Kidney (tissue), 14 donors: ENCODE data around the gene PLXNB1. TPM values are rescaled to one million over a fixed set of nuclear protein-coding genes. Genes with fewer than 3 reads are reported as not detected.

ENCODE experiments used
- DNase-seq, 5 donors: peaks; one replicate each; pipeline ENCODE4 v3.0.0-alpha.2; 2013 to 2020
- FAIRE-seq: peaks from 2 replicates; lab custom pipeline; 2012; peaks lifted over from hg19 to GRCh38; lab: Jason Lieb, UNC
- H3K27ac ChIP-seq, 2 donors: one replicate each; pipeline ENCODE4 v1.7.0; 2013; ENCODE audit warnings: low read depth in 2 of 2, low read length in 2 of 2, inconsistent platforms in 1 of 2
- H3K27me3 ChIP-seq: one replicate; pipeline ENCODE4 v1.7.1; 2013; ENCODE audit warnings: low read length, inconsistent platforms; ENCODE audit not compliant: control insufficient read depth, insufficient read depth
- H3K36me3 ChIP-seq, 3 donors: one replicate each; pipeline versions ENCODE4 v1.7.0 to v1.7.1; 2013; ENCODE audit warnings: low read length in 3 of 3, control low read depth in 1 of 3, inconsistent platforms in 1 of 3; ENCODE audit not compliant: insufficient read depth in 3 of 3, control insufficient read depth in 2 of 3
- H3K4me1 ChIP-seq, 3 donors: one replicate each; pipeline versions ENCODE4 v1.7.0 to v1.7.1; 2013; ENCODE audit warnings: low read length in 3 of 3, inconsistent platforms in 1 of 3, low read depth in 1 of 3; ENCODE audit not compliant: control insufficient read depth in 2 of 3, insufficient read depth in 2 of 3
- H3K4me3 ChIP-seq, 3 donors: one replicate each; pipeline versions ENCODE4 v1.7.0 to v1.8.1; 2013; ENCODE audit warnings: low read length in 3 of 3, control low read depth in 1 of 3, inconsistent platforms in 1 of 3
- H3K9ac ChIP-seq, 3 donors: one replicate each; pipeline versions ENCODE4 v1.7.0 to v1.7.1; 2013; ENCODE audit warnings: low read length in 3 of 3, control low read depth in 1 of 3, inconsistent platforms in 1 of 3
- H3K9me3 ChIP-seq, 3 donors: one replicate each; pipeline versions ENCODE4 v1.7.0 to v1.7.1; 2013; ENCODE audit warnings: low read length in 3 of 3, control low read depth in 1 of 3, inconsistent platforms in 1 of 3; ENCODE audit not compliant: control insufficient read depth in 2 of 3, insufficient read depth in 1 of 3
- intact Hi-C: fragments of 100-400 bp; cut with DNase I; formaldehyde crosslinking; loops from one replicate; pipeline ENCODE4 v1.11.1; 2022
- polyA plus RNA-seq: library from polyadenylated mRNA; stranded (reverse); fragments of 350-450 nt; fragmentation: Illumina TruSeq; extraction: RNeasy Lipid Tissue Mini Kit (QIAGEN cat#74804); gene quantifications from one replicate; pipeline ENCODE4 v1.2.3, GENCODE V29; 2014; ENCODE audit warnings: low read depth, low replicate concordance; ENCODE audit not compliant: insufficient read depth
- total RNA-seq: library from RNA; stranded (reverse); fragmentation: NEBNext Ultra II Directional; extraction: Animal tissue kit (Norgen Biotek cat#: 25700); gene quantifications from one replicate; pipeline ENCODE4 v1.2.1, GENCODE V29; 2021
- TF ChIP-seq, protein P1 (sequence below): IDR thresholded peaks from 3 replicates; pipeline ENCODE4 v1.5.1; 2012; ENCODE audit warnings: mild to moderate bottlenecking, moderate library complexity, borderline replicate concordance; ENCODE audit not compliant: insufficient read depth; ENCODE audit errors: extremely low read depth
- donor health status: control.
- donor health status: control.
- donor health status: control.
- donor health status: control.
- donor health status: control.
- donor health status: DM: yes; HTN: yes; CAD: no.
- donor health status: Normal renal cell carcinoma (clear cell type).

PLXNB1 gene
- total and polyA plus RNA-seq, 2 donors from 2014 or later = 101 to 224 TPM

DNA sequence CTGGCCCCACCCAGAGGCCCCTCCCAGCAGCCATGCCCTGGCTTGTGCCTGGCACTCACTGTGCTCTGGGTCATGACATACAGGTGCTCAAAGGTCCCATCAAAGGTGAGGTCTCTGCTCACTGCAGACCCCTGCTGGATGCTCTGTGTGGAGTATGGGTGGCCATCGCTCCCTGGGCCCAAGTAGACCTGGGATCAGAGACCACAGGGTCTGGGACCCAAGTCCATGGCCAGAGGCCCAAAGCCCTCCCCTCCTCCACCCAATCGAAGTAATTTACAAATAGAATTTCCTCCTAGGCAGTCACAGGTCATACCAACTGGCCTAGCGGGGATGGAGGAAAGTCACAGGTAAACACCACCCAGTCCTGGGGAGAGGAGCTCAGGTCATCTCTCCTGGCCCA lies 7.6 kb downstream of the PLXNB1 start:
- FAIRE-seq = no peak
- peaks cover 0 to 50% (median 25%) of the 10 kb centered on the region in 3 donors for H3K4me1 ChIP-seq

DNA sequence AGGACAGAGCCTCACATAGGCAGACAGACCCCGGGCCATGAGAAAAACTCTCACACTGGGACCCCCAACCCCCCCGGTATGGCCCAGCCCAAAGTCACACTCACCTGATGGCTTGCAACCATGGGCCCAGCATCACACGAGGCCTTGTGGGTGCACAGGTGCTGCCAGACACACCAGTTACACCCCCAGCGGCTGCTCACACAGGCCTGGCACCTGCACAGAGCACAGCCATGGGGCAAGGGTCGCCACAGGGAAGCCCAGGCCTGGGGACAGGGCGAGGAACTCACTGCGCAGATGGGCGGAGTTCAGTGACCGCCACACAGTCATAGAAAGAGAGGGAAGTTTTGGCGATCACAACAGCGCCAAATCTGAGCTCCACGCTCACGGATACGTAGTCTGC lies 9.3 kb downstream of the PLXNB1 start:
- H3K4me3 ChIP-seq = no peak overlapping the region
- H3K27me3 ChIP-seq = no peaks in the 10 kb centered on the region
- intact Hi-C loops = no loop called here
- peaks cover 2 to 50% (median 20%) of the 10 kb centered on the region in 3 donors for H3K36me3 ChIP-seq
- FAIRE-seq (no peak), DNase-seq (no peak)
- TF ChIP-seq, protein P1, sequence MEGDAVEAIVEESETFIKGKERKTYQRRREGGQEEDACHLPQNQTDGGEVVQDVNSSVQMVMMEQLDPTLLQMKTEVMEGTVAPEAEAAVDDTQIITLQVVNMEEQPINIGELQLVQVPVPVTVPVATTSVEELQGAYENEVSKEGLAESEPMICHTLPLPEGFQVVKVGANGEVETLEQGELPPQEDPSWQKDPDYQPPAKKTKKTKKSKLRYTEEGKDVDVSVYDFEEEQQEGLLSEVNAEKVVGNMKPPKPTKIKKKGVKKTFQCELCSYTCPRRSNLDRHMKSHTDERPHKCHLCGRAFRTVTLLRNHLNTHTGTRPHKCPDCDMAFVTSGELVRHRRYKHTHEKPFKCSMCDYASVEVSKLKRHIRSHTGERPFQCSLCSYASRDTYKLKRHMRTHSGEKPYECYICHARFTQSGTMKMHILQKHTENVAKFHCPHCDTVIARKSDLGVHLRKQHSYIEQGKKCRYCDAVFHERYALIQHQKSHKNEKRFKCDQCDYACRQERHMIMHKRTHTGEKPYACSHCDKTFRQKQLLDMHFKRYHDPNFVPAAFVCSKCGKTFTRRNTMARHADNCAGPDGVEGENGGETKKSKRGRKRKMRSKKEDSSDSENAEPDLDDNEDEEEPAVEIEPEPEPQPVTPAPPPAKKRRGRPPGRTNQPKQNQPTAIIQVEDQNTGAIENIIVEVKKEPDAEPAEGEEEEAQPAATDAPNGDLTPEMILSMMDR = no peak
- H3K27ac ChIP-seq = no peak overlapping the region
- H3K4me1 ChIP-seq = peaks cover 0 to 33% (median 12%) of the 10 kb centered on the region in 3 donors
- H3K9me3 ChIP-seq = no peaks in the 10 kb centered on the region
- no peak overlapping the region for H3K9ac ChIP-seq

More for the DNA sequence above, 7.6 kb downstream of the PLXNB1 start:
- Histone ChIP-seq H3K4me3 (no peak overlapping the region), H3K9me3 (no peaks in the 10 kb centered on the region), H3K27ac (no peak overlapping the region), H3K27me3 (no peaks in the 10 kb centered on the region), H3K36me3 (peaks cover 0 to 33% (median 14%) of the 10 kb centered on the region in 3 donors), H3K9ac (no peak overlapping the region)
- no peak for DNase-seq
- intact Hi-C loops = no loop called here
- TF ChIP-seq, protein P1 = no peak

DNA sequence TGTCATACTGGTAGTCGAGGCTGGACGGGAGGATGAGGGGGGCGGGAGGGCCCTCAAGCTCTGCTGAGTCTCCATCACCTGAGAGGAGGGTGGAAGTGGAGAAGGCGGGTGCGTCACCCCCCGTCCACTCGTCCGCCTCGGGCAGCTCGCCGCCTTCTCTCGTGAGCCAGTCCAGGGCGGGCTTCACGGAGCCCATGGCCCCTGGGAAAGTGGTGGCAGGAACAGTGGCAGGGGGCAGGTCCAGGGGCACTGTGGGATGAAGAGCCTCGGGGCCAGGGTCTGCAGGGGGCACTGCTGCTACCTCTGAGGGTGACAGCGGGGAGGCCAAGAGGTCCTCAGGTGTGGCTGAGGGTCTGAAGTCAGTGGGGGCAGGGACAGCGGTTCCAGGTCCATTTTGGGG lies 10.3 kb downstream of the PLXNB1 start:
- H3K9me3 ChIP-seq = no peaks in the 10 kb centered on the region
- no peak for FAIRE-seq
- peaks cover 0 to 25% (median 2%) of the 10 kb centered on the region in 3 donors for H3K4me1 ChIP-seq
- peak in 1 of 5 donors; percentile 60 for DNase-seq
- H3K9ac ChIP-seq = no peak overlapping the region
- no peaks in the 10 kb centered on the region for H3K27me3 ChIP-seq
- TF ChIP-seq, protein P1 = no peak
- no peak overlapping the region for H3K27ac ChIP-seq
- intact Hi-C loops = no loop called here
- H3K36me3 ChIP-seq = peaks cover 2 to 59% (median 29%) of the 10 kb centered on the region in 3 donors
- H3K4me3 ChIP-seq = no peak overlapping the region

DNA sequence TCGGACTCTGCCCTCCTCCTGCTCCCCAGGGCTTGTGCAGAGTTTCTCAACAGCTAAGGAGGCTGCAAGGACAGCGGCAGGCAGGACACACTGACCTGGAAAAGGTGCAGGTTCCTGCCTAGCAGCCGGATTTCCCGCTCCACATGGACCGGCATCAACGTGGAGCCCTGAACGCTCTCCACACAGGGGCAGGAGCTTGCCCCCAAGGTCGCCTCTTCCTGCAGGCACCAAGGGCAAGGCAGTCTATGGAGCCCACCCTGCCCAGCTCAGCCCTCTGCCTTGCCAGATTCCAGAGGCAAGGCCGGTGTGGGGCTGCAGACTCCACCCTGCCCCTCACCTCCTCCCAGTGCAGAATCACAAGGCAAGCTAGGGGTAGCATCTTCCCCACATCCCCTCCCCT lies 10.7 kb downstream of the PLXNB1 start:
- no peak overlapping the region for H3K27ac ChIP-seq
- TF ChIP-seq, protein P1 = no peak
- DNase-seq (peak in 1 of 5 donors; percentile 63), FAIRE-seq (no peak)
- H3K36me3 ChIP-seq = peaks cover 3 to 59% (median 32%) of the 10 kb centered on the region in 3 donors
- H3K4me3 ChIP-seq = no peak overlapping the region
- H3K9ac ChIP-seq = no peak overlapping the region
- H3K9me3 ChIP-seq = no peaks in the 10 kb centered on the region
- intact Hi-C loops = no loop called here
- H3K4me1 ChIP-seq = peaks cover 0 to 21% (median 0%) of the 10 kb centered on the region in 3 donors
- no peaks in the 10 kb centered on the region for H3K27me3 ChIP-seq
